Activated CD4-positive, alpha-beta memory T cell treated with anti-CD3 and anti-CD28 coated beads, Interleukin-2, amount 10 ng/mL, durations not matched to agents 7 days and 5 days (primary cell): ENCODE data around the gene CAVIN1. TPM values are rescaled to one million over a fixed set of nuclear protein-coding genes. Genes with fewer than 3 reads are reported as not detected.
"Not testable (repeated sequence)": the region's sequence is repeated elsewhere in the genome, so short reads cannot be mapped to it uniquely, and the experiment has no call there.

Experiments used
- CTCF ChIA-PET: fragments of 350-600 bp; sonication (Branson Sonifier 250); formaldehyde crosslinking; loops from one replicate; lab custom pipeline; 2021; ENCODE audit warnings: antibody characterized with exemption, inconsistent platforms; lab: Charles Lee
- POLR2A ChIA-PET: fragments of 350-600 bp; sonication (Branson Sonifier 250); formaldehyde crosslinking; loops from one replicate; lab custom pipeline; 2021; ENCODE audit warnings: antibody characterized with exemption; lab: Charles Lee
- DNase-seq: peaks from one replicate; pipeline ENCODE4 v3.0.0-alpha.2; 2020
- H3K27ac Mint-ChIP-seq: one replicate; pipeline ENCODE4 v1.8.0; 2021; ENCODE audit warnings: mild to moderate bottlenecking, mixed read lengths
- H3K27me3 Mint-ChIP-seq: one replicate; pipeline ENCODE4 v1.8.0; 2021; ENCODE audit warnings: mixed read lengths
- H3K36me3 Mint-ChIP-seq: one replicate; pipeline ENCODE4 v1.8.0; 2021; ENCODE audit warnings: low read depth, mixed read lengths
- H3K4me1 Mint-ChIP-seq: one replicate; pipeline ENCODE4 v1.8.0; 2021; ENCODE audit warnings: mixed read lengths
- H3K4me3 Mint-ChIP-seq: one replicate; pipeline ENCODE4 v1.8.0; 2021; ENCODE audit warnings: mild to moderate bottlenecking, mixed read lengths
- H3K9me3 Mint-ChIP-seq: one replicate; pipeline ENCODE4 v1.8.0; 2021; ENCODE audit warnings: mixed read lengths
- total RNA-seq, 2 experiments: library from RNA; stranded (reverse); gene quantifications; one replicate each; pipeline ENCODE4 v1.2.3, GENCODE V29; 2021

CAVIN1 gene
- total RNA-seq, 2 experiments from 2014 or later: 1.0 to 1.1 TPM

GRCh38 chr17:42365136-42365535 lies 57.9 kb downstream of the CAVIN1 start:
- peaks cover 39% of the 10 kb centered on the region for H3K36me3 Mint-ChIP-seq
- DNase-seq: no peak
- CTCF ChIA-PET: interaction anchor here (1.3 kb wide), 1 partner anchor 23 kb away, joined by 4 read pairs; no protein-coding TSS in a partner anchor
- no peaks in the 10 kb centered on the region for H3K27me3 Mint-ChIP-seq
- POLR2A ChIA-PET: interaction anchor here (1.3 to 2.0 kb wide), 2 partner anchors 23 to 28 kb away, joined by 3 to 7 read pairs; partner anchors contain the start of gene STAT3
- no peaks in the 10 kb centered on the region for H3K9me3 Mint-ChIP-seq
- H3K4me3 Mint-ChIP-seq: no peak overlapping the region
- peaks cover 66% of the 10 kb centered on the region for H3K4me1 Mint-ChIP-seq
- no peak overlapping the region for H3K27ac Mint-ChIP-seq

DNA sequence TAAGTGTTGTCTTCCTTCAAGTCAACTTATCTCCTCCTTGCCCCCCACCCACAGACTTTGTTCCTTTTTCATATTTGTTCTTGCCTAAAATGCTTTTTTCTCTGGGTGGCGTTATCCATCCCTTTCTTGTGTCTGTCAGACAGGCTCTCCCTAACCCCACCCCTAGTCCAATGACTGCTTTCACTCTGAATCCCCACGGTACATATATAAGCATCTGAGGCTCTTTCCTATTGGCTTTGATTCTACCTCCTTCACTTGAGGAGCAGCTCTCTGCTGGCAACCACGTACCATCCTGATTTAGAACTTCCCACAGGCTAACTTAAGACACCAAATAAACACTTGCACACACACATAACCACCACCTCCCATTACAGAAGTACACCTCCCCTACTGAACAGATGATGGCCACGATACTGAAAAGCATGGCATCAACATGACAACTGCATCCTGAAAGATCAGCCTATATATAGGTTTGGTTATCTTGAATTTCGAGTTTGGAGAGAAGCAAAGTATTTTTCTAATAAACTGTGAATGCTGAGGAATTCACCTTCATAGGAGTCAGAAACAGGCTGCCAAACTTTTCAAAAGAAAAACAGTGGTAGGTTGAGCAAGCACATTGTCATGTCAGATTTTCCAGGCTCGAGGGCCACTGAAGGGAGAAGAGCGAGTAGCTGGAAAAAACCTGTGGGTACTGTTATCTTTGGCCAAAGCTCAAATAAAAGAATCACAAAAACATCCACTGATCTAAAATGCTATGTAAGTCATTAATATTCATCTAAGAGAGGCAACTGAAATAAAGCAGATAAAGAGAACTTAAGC lies 59.1 kb downstream of the CAVIN1 start:
- Mint-ChIP-seq H3K4me3 (no peak overlapping the region), H3K27ac (no peak overlapping the region), H3K36me3 (peaks cover 41% of the 10 kb centered on the region), H3K9me3 (no peaks in the 10 kb centered on the region), H3K4me1 (peaks cover 65% of the 10 kb centered on the region), H3K27me3 (no peaks in the 10 kb centered on the region)
- DNase-seq: no peak
- ChIA-PET POLR2A (interaction anchor here (2.0 kb wide), 1 partner anchor 25 kb away, joined by 7 read pairs; the partner anchor contains the start of gene STAT3), CTCF (no interaction called here)

DNA sequence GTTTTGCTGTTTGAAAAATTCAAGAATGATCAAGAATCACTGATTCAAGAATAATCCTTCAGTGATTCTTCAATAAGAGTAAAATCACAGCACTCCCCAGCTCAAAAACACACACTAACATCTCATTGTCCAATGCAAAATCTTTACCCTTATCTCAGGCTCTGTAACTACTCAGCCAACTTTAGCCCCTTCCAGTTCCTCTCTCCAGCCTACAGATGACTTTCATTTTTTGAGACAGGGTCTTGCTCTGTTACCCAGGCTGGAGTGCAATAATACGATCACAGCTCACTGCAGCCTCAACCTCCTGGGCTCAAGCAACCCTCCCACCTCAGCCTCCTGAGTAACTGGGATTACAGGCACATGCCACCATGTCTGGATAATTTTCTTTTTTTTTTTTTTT lies 59.8 kb downstream of the CAVIN1 start:
- Mint-ChIP-seq H3K4me3 (no peak overlapping the region), H3K27ac (no peak overlapping the region), H3K36me3 (peaks cover 46% of the 10 kb centered on the region), H3K4me1 (peaks cover 67% of the 10 kb centered on the region), H3K9me3 (no peaks in the 10 kb centered on the region), H3K27me3 (no peaks in the 10 kb centered on the region)
- no peak for DNase-seq
- CTCF ChIA-PET: no interaction called here
- POLR2A ChIA-PET: no interaction called here

DNA sequence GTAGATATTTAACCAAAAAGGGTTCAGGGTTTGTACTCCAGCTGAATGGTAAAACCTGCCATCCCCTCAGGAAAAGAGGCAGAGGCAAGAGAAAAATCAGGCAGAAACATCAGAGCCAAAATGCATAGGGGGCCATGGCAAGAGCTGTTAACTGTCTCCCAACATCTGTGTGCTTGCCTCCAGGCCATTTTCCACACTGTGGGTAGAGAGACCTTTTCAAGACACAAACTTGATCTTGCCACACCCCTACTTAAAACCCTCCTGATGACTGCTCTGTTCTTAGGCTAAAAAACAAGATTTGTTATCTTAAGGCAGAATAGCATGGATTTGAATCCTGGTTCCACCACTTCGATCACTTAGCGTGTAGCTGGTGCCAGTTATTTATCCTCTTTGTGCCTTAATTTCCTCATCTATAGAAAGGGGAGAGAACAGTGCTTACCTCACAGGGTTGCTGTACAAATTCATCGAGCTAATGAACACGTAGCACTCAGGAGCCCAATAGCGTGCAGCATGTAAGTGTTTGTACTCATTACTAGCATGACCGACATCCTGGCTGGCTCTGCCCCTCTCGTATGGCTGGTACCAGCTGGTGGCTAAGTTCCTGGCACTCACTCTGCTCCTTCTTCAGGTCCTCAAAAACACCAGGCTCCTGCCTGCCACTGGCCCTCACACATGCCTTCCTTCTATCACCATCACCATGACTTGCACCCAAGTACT lies 60.7 kb downstream of the CAVIN1 start:
- Mint-ChIP-seq H3K9me3 (no peaks in the 10 kb centered on the region), H3K4me3 (no peak overlapping the region), H3K27me3 (no peaks in the 10 kb centered on the region), H3K36me3 (peaks cover 44% of the 10 kb centered on the region), H3K4me1 (peaks cover 63% of the 10 kb centered on the region), H3K27ac (peak overlapping the region; percentile 42)
- DNase-seq: no peak
- ChIA-PET POLR2A (interaction anchor here (1.2 to 1.8 kb wide), 4 partner anchors 19 to 40 kb away, joined by 3 to 5 read pairs (median 4); no protein-coding TSS in a partner anchor), CTCF (interaction anchor here (1.0 to 1.2 kb wide), 3 partner anchors 23 to 41 kb away, joined by 3 read pairs; no protein-coding TSS in a partner anchor)

DNA sequence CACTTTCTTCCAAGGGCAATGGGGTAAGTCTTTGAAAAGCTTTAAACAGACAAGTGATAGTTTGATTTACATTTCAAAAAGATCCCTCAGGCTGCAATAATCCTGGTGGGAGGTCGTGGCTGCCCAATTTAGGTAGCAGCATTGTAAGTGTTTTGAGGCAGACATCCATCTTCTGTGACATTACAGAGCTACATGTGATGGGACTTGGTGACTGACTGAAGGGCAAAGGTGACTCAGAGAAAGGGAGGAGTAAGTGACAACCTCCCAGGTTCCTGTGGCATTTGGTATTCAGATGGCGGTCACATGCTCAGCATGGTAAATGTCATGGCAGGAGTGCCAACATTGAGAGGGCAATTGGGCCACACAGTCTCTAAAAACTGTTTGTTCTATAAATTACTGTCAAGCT lies 61.3 kb downstream of the CAVIN1 start:
- H3K4me3 Mint-ChIP-seq: no peak overlapping the region
- DNase-seq: peak; percentile 60
- POLR2A ChIA-PET: interaction anchor here (1.2 to 1.8 kb wide), 4 partner anchors 19 to 39 kb away, joined by 3 to 5 read pairs (median 4); no protein-coding TSS in a partner anchor
- peak overlapping the region; percentile 42 for H3K27ac Mint-ChIP-seq
- H3K27me3 Mint-ChIP-seq: no peaks in the 10 kb centered on the region
- H3K9me3 Mint-ChIP-seq: no peaks in the 10 kb centered on the region
- peaks cover 62% of the 10 kb centered on the region for H3K4me1 Mint-ChIP-seq
- CTCF ChIA-PET: interaction anchor here (0.7 to 1.2 kb wide), 4 partner anchors 19 to 42 kb away, joined by 3 read pairs; no protein-coding TSS in a partner anchor
- peaks cover 46% of the 10 kb centered on the region for H3K36me3 Mint-ChIP-seq

- DNase-seq, CTCF ChIA-PET, H3K27ac Mint-ChIP-seq, H3K4me3 Mint-ChIP-seq, H3K27me3 Mint-ChIP-seq, H3K9me3 Mint-ChIP-seq, POLR2A ChIA-PET: not testable (repeated sequence)
- H3K36me3 Mint-ChIP-seq: peaks cover 50% of the 10 kb centered on the region
- peaks cover 59% of the 10 kb centered on the region for H3K4me1 Mint-ChIP-seq
Observed at GRCh38 chr17:42360388-42360787, 62.7 kb downstream of the CAVIN1 start.

DNA sequence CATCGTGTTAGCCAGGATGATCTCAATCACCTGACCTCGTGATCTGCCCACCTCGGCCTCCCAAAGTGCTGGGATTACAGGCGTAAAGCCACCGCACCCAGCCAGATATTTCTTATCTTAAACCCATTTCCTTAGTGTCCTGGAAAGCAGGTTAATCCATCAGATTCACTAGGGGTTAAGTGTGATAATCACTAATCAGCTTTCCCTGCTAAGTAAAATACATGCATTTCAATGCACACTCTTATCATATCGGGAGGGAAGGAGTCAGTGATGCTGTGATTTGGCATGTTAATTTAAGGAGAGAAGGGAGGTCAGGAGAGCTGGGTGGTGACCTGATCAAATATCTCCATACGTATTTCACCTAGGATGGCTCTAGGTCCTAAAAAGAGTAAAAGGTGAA lies 63.9 kb downstream of the CAVIN1 start:
- Mint-ChIP-seq H3K27me3 (no peaks in the 10 kb centered on the region), H3K9me3 (no peaks in the 10 kb centered on the region), H3K4me3 (no peak overlapping the region), H3K27ac (no peak overlapping the region), H3K36me3 (peaks cover 43% of the 10 kb centered on the region), H3K4me1 (peaks cover 51% of the 10 kb centered on the region)
- CTCF ChIA-PET: interaction anchor here (0.8 to 1.8 kb wide), 5 partner anchors 12 to 157 kb away, joined by 3 to 7 read pairs (median 3); partner anchors contain the start of gene STAT3
- no peak for DNase-seq
- POLR2A ChIA-PET: interaction anchor here (1.0 to 1.2 kb wide), 2 partner anchors 29 to 71 kb away, joined by 3 read pairs; partner anchors contain the start of genes STAT3 and STAT5A

GRCh38 chr17:42358434-42358833 lies 64.6 kb downstream of the CAVIN1 start:
- no peaks in the 10 kb centered on the region for H3K27me3 Mint-ChIP-seq
- H3K9me3 Mint-ChIP-seq: no peaks in the 10 kb centered on the region
- H3K27ac Mint-ChIP-seq: no peak overlapping the region
- no peak overlapping the region for H3K4me3 Mint-ChIP-seq
- ChIA-PET POLR2A (interaction anchor here (1.0 to 1.2 kb wide), 3 partner anchors 30 to 70 kb away, joined by 3 read pairs; partner anchors contain the start of genes STAT3 and STAT5A), CTCF (interaction anchor here (0.6 to 1.8 kb wide), 7 partner anchors 13 to 405 kb away, joined by 3 to 7 read pairs (median 3); partner anchors contain the start of gene STAT3)
- no peak for DNase-seq
- peaks cover 37% of the 10 kb centered on the region for H3K36me3 Mint-ChIP-seq
- H3K4me1 Mint-ChIP-seq: peaks cover 48% of the 10 kb centered on the region

GRCh38 chr17:42354956-42355843 lies 67.9 kb downstream of the CAVIN1 start:
- H3K4me3 Mint-ChIP-seq: no peak overlapping the region
- CTCF ChIA-PET: no interaction called here
- no peak overlapping the region for H3K27ac Mint-ChIP-seq

More at GRCh38 chr17:42354956-42355843, 67.9 kb downstream of the CAVIN1 start:
- Mint-ChIP-seq H3K9me3 (no peaks in the 10 kb centered on the region), H3K4me1 (peaks cover 25% of the 10 kb centered on the region), H3K27me3 (no peaks in the 10 kb centered on the region), H3K36me3 (peaks cover 18% of the 10 kb centered on the region)
- POLR2A ChIA-PET: no interaction called here
- no peak for DNase-seq

Other genes starting within 250 kb of the CAVIN1 start
- under 1 TPM; 0.05 to 0.08 TPM for gene KCNH4, start 242.1 kb downstream of the CAVIN1 start, total RNA-seq
- gene HCRT, start 237.8 kb downstream of the CAVIN1 start, total RNA-seq: not detected
- gene GHDC, start 228.8 kb downstream of the CAVIN1 start, total RNA-seq: 10 to 100 TPM; 17.3 to 19.1 TPM
- 100 to 1,000 TPM; 163 to 171 TPM for gene STAT5B, start 146.9 kb downstream of the CAVIN1 start, total RNA-seq
- 10 to 100 TPM; 88.4 to 96.7 TPM for gene STAT5A, start 134.8 kb downstream of the CAVIN1 start, total RNA-seq
- 100 to 1,000 TPM; 130 to 135 TPM for gene STAT3, start 34.8 kb downstream of the CAVIN1 start, total RNA-seq
- 1 to 10 TPM; 5.8 to 8.6 TPM for gene ATP6V0A1, start 35.6 kb upstream of the CAVIN1 start, total RNA-seq
- 10 to 100 TPM; 15.9 to 17.5 TPM for gene NAGLU, start 113.0 kb upstream of the CAVIN1 start, total RNA-seq
- under 1 TPM; 0.73 to 0.76 TPM for gene HSD17B1, start 129.7 kb upstream of the CAVIN1 start, total RNA-seq
- gene COASY, start 138.9 kb upstream of the CAVIN1 start, total RNA-seq: 10 to 100 TPM; 80.1 to 84.3 TPM
- gene MLX, start 143.8 kb upstream of the CAVIN1 start, total RNA-seq: 10 to 100 TPM; 52.2 to 53.8 TPM
- gene PSMC3IP, start 154.5 kb upstream of the CAVIN1 start, total RNA-seq: 10 to 100 TPM; 14.7 to 16.1 TPM
- gene RETREG3, start 186.1 kb upstream of the CAVIN1 start, total RNA-seq: 10 to 100 TPM; 73.9 to 75.5 TPM
- 10 to 100 TPM; 53.3 to 56.3 TPM for gene TUBG1, start 186.4 kb upstream of the CAVIN1 start, total RNA-seq
- 1 to 10 TPM; 7.2 to 7.5 TPM for gene TUBG2, start 236.0 kb upstream of the CAVIN1 start, total RNA-seq